OCI-LY7 (cell line): ENCODE measurements around the gene MFAP5. TPM values are rescaled to one million over a fixed set of nuclear protein-coding genes. Genes with fewer than 3 reads are reported as not detected.
"Not testable (repeated sequence)": the region's sequence is repeated elsewhere in the genome, so short reads cannot be mapped to it uniquely, and the experiment has no call there.

Source experiments
- BruUV-seq: library from RNA; stranded (reverse); fragments of 400-500 nt; replicated peaks from 2 replicates; lab custom pipeline; 2021; lab: Mats Ljungman, UMichigan
- CTCF ChIA-PET: fragments of 300-600 bp; sonication (Branson Sonifier 250); formaldehyde crosslinking; loops from one replicate; lab custom pipeline; 2022; ENCODE audit warnings: antibody characterized with exemption; ENCODE audit not compliant: unreplicated experiment; lab: Charles Lee
- POLR2A ChIA-PET: fragments of 300-600 bp; sonication (Branson Sonifier 250); formaldehyde crosslinking; loops from one replicate; lab custom pipeline; 2022; ENCODE audit warnings: antibody characterized with exemption; lab: Charles Lee
- DNase-seq: peaks from one replicate; pipeline ENCODE4 v3.0.0-alpha.2; 2015; ENCODE audit warnings: low spot score
- H2AFZ ChIP-seq: fragments of 200-600 bp; sonication (generic), shearing (Covaris generic); 2 replicates; pipeline ENCODE4 v1.6.1; 2014; ENCODE audit warnings: mild to moderate bottlenecking, antibody characterized with exemption, low read length, moderate library complexity
- H3K27ac ChIP-seq: fragments of 200-600 bp; sonication (generic); 2 replicates; pipeline ENCODE4 v1.5.1; 2014; ENCODE audit warnings: mixed run types, low read depth, mild to moderate bottlenecking, moderate library complexity, low read length, inconsistent platforms; ENCODE audit not compliant: poor library complexity, severe bottlenecking
- H3K36me3 ChIP-seq: fragments of 200-600 bp; sonication (generic); 2 replicates; pipeline ENCODE4 v1.6.1; 2014; ENCODE audit warnings: mild to moderate bottlenecking, antibody characterized with exemption, low read length, moderate library complexity, mixed read lengths; ENCODE audit not compliant: insufficient read depth
- H3K4me1 ChIP-seq: fragments of 200-600 bp; sonication (generic); 2 replicates; pipeline ENCODE4 v1.5.1; 2014; ENCODE audit warnings: mild to moderate bottlenecking, low read length; ENCODE audit not compliant: insufficient read depth, poor library complexity, severe bottlenecking
- H3K4me2 ChIP-seq: fragments of 200-600 bp; sonication (generic); 2 replicates; pipeline ENCODE4 v1.6.1; 2014; ENCODE audit warnings: mild to moderate bottlenecking, low read length
- H3K4me3 ChIP-seq: fragments of 200-600 bp; sonication (generic); 2 replicates; pipeline ENCODE4 v1.5.1; 2014; ENCODE audit warnings: mild to moderate bottlenecking, low read depth, low read length; ENCODE audit not compliant: poor library complexity, severe bottlenecking
- H3K79me2 ChIP-seq: fragments of 200-600 bp; sonication (generic); 2 replicates; pipeline ENCODE4 v1.6.1; 2016; ENCODE audit warnings: low read depth, mild to moderate bottlenecking, low read length, moderate library complexity, mixed read lengths; ENCODE audit not compliant: insufficient read depth
- H3K9me2 ChIP-seq: fragments of 200-600 bp; sonication (generic); 2 replicates; pipeline ENCODE4 v1.6.1; 2016; ENCODE audit warnings: mild to moderate bottlenecking, low read length, mixed read lengths; ENCODE audit not compliant: insufficient read depth
- H3K9me3 ChIP-seq: fragments of 200-600 bp; sonication (generic); 2 replicates; pipeline ENCODE4 v1.6.1; 2014; ENCODE audit warnings: mild to moderate bottlenecking, mixed run types, low read length, mixed read lengths
- H4K20me1 ChIP-seq: fragments of 200-600 bp; sonication (generic); 2 replicates; pipeline ENCODE4 v1.6.1; 2014; ENCODE audit warnings: mild to moderate bottlenecking, antibody characterized with exemption, low read length, moderate library complexity, mixed read lengths; ENCODE audit not compliant: insufficient read depth
- EZH2phosphoT487 ChIP-seq: fragments of 200-600 bp; sonication (generic); IDR thresholded peaks from 2 replicates; pipeline ENCODE4 v1.6.1; 2018; ENCODE audit warnings: low read depth, borderline replicate concordance, mild to moderate bottlenecking, mixed run types, antibody characterized with exemption, low read length, moderate library complexity, mixed read lengths
- intact Hi-C: fragments of 100-400 bp; cut with micrococcal nuclease; formaldehyde crosslinking; loops from one replicate; pipeline ENCODE4 v1.10.0; 2022; ENCODE audit not compliant: unreplicated experiment
- total RNA-seq, 2 experiments: library from RNA; depleted of rRNA in 1 of 2; stranded (reverse); fragments of >200 nt in 1 of 2; shearing (Covaris generic) in 1 of 2; gene quantifications; 2 replicates each; pipeline ENCODE4 v1.2.3, GENCODE V29; 2014 to 2022
- TF ChIP-seq, protein P1 (sequence below): fragments of 200-600 bp; sonication (generic); conservative IDR thresholded peaks from 2 replicates; pipeline ENCODE4 v1.5.1; 2014; ENCODE audit warnings: mild to moderate bottlenecking, antibody characterized with exemption, low read length, moderate library complexity, mixed read lengths

MFAP5 gene
- total RNA-seq, 2 experiments from 2014 or later, result not detected

DNA sequence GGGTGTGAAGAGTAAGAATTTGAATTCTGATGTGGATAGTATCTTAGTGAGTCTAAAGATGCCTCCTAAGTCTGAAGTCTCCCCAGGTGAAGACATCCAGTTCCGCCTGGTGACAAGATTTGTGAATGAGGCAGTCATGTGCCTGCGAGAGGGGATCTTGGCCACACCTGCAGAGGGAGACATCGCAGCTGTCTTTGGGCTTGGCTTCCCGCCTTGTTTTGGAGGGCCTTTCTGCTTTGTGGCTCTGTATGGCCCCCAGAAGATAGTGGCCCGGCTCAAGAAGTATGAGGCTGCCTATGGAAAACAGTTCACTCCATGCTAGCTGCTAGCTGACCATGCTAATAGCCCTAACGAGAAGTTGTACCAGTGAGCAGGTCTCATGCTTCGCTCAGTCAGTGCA, 25.4 kb downstream of the MFAP5 start:
- CTCF ChIA-PET, result no interaction called here

DNA sequence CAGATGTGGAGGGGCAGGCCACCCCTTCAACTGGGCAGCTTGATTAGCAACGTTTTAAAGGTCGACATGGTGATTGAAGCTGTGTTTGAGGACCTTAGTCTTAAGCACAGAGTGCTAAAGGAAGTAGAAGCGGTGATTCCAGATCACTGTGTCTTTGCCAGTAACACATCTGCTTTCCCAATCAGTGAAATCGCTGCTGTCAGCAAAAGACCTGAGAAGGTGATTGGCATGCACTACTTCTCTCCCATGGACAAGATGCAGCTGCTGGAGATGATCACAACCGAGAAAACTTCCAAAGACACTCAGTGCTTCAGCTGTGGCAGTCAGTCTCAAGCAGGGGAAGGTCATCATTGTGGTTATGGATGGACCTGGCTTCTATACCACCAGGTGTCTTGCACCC, 26.0 kb downstream of the MFAP5 start:
- Histone ChIP-seq H3K4me3 (no peak overlapping the region), H4K20me1 (no peaks in the 10 kb centered on the region), H2AFZ (peak overlapping the region; percentile 100; the same call in 1 of the 2 replicates), H3K9me3 (peaks cover 7% of the 10 kb centered on the region; the same call in 1 of the 2 replicates), H3K9me2 (no peaks in the 10 kb centered on the region), H3K4me1 (peaks cover 34% of the 10 kb centered on the region), H3K27ac (no peak overlapping the region), H3K36me3 (no peaks in the 10 kb centered on the region; the same call in 1 of the 2 replicates), H3K79me2 (no peaks in the 10 kb centered on the region), H3K4me2 (peak overlapping the region; percentile 54; the same call in 1 of the 2 replicates)
- DNase-seq, result no peak
- CTCF ChIA-PET, result no interaction called here
- intact Hi-C loops, result no loop called here
- TF ChIP-seq, protein P1, sequence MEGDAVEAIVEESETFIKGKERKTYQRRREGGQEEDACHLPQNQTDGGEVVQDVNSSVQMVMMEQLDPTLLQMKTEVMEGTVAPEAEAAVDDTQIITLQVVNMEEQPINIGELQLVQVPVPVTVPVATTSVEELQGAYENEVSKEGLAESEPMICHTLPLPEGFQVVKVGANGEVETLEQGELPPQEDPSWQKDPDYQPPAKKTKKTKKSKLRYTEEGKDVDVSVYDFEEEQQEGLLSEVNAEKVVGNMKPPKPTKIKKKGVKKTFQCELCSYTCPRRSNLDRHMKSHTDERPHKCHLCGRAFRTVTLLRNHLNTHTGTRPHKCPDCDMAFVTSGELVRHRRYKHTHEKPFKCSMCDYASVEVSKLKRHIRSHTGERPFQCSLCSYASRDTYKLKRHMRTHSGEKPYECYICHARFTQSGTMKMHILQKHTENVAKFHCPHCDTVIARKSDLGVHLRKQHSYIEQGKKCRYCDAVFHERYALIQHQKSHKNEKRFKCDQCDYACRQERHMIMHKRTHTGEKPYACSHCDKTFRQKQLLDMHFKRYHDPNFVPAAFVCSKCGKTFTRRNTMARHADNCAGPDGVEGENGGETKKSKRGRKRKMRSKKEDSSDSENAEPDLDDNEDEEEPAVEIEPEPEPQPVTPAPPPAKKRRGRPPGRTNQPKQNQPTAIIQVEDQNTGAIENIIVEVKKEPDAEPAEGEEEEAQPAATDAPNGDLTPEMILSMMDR, result no peak
- no peak for TF ChIP-seq EZH2phosphoT487
- POLR2A ChIA-PET, result no interaction called here
- BruUV-seq, result no TSS peak

More for the DNA sequence above, 25.4 kb downstream of the MFAP5 start:
- Histone ChIP-seq H3K79me2 (no peaks in the 10 kb centered on the region), H3K4me3 (no peak overlapping the region), H3K27ac (peak overlapping the region; percentile 47), H3K9me2 (no peaks in the 10 kb centered on the region), H3K9me3 (peaks cover 7% of the 10 kb centered on the region; the same call in 1 of the 2 replicates), H3K4me2 (peak overlapping the region; percentile 54), H2AFZ (peak overlapping the region; percentile 100), H3K36me3 (no peaks in the 10 kb centered on the region; the same call in 1 of the 2 replicates), H4K20me1 (no peaks in the 10 kb centered on the region), H3K4me1 (peaks cover 35% of the 10 kb centered on the region)
- peak; percentile 80 for DNase-seq
- POLR2A ChIA-PET, result interaction anchor here (1.0 to 1.2 kb wide), 2 partner anchors 19 to 25 kb away, joined by 3 read pairs; partner anchors contain the start of gene AICDA
- BruUV-seq, result no TSS peak
- TF ChIP-seq, protein P1, result peak; percentile 65
- TF ChIP-seq EZH2phosphoT487, result no peak
- intact Hi-C loops, result no loop called here

DNA sequence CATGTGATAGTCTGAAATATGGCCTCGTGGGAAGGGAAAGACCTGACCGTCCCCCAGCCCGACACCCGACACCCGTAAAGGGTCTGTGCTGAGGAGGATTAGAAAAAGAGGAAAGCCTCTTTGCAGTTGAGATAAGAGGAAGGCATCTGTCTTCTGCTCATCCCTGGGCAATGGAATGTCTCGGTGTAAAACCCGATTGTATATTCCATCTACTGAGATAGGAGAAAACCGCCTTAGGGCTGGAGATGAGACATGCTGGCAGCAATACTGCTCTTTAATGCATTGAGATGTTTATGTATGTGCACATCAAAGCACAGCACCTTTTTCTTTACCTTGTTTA, 26.6 kb downstream of the MFAP5 start:
- H4K20me1 ChIP-seq, intact Hi-C loops, H3K36me3 ChIP-seq, CTCF ChIA-PET, H3K9me3 ChIP-seq, H3K27ac ChIP-seq, H3K4me3 ChIP-seq, H2AFZ ChIP-seq, DNase-seq, BruUV-seq, H3K9me2 ChIP-seq, H3K4me2 ChIP-seq, H3K79me2 ChIP-seq: not testable (repeated sequence)
- peaks cover 34% of the 10 kb centered on the region for H3K4me1 ChIP-seq
- POLR2A ChIA-PET, result interaction anchor here (1.6 kb wide), 1 partner anchor 23 kb away, joined by 6 read pairs; the partner anchor contains the start of gene AICDA

DNA sequence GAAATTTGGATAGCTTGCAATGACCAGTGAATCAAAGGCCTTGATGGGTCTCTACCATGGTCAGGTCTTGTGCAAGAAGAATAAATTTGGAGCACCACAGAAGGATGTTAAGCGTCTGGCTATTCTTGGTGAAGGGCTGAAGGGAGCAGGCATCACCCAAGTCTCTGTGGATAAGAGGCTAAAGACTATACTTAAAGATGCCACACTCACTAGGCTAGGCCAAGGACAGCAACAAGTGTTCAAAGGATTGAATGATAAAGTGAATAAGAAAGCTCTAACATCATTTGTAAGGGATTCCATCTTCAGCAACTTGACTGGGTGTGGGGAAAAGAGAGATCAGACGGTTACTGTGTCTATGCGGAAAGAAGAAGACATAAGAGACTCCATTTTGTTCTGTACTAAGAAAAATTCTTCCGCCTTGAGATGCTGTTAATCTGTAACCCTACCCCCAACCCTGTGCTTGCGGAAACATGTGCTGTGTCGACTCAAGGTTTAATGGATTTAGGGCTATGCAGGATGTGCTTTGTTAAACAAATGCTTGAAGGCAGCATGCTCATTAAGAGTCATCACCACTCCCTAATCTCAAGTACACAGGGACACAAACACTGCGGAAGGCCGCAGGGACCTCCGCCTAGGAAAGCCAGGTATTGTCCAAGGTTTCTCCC, 27.2 kb downstream of the MFAP5 start:
- H3K9me2 ChIP-seq, H3K79me2 ChIP-seq, H3K4me3 ChIP-seq, H3K36me3 ChIP-seq, H3K9me3 ChIP-seq, CTCF ChIA-PET, intact Hi-C loops, DNase-seq, H3K27ac ChIP-seq, H4K20me1 ChIP-seq, BruUV-seq, H3K4me2 ChIP-seq: not testable (repeated sequence)
- Histone ChIP-seq H3K4me1 (peaks cover 34% of the 10 kb centered on the region), H2AFZ (0 out of 2 replicates have a peak overlapping the region, but pooled peaks have one; percentile 13)
- POLR2A ChIA-PET, result interaction anchor here (0.6 to 1.6 kb wide), 2 partner anchors 17 to 22 kb away, joined by 3 to 6 read pairs; partner anchors contain the start of gene AICDA
